Embryonic facial prominence (tissue), 1 donor: ENCODE measurements around the gene AUTS2.
"Not testable (repeated sequence)": the region's sequence is repeated elsewhere in the genome, so short reads cannot be mapped to it uniquely, and the experiment has no call there.

Source experiments
- DNase-seq: peaks from one replicate; pipeline ENCODE4 v3.0.0-alpha.2; 2016; ENCODE audit errors: extremely low spot score

The AUTS2 gene

GRCh38 chr7:70630440-70630817, 1032.2 kb downstream of the AUTS2 start:
- no peak for DNase-seq

- peak; percentile 43 for DNase-seq
Measured at GRCh38 chr7:70630818-70631457, 1032.7 kb downstream of the AUTS2 start.

GRCh38 chr7:70631718-70632117, 1033.4 kb downstream of the AUTS2 start:
- no peak for DNase-seq

- DNase-seq = no peak
Measured at GRCh38 chr7:70632400-70632799, 1034.1 kb downstream of the AUTS2 start.

GRCh38 chr7:70634071-70634470, 1035.8 kb downstream of the AUTS2 start:
- DNase-seq = no peak

GRCh38 chr7:70634610-70635068, 1036.4 kb downstream of the AUTS2 start:
- DNase-seq = no peak

GRCh38 chr7:70635633-70636032, 1037.4 kb downstream of the AUTS2 start:
- no peak for DNase-seq

GRCh38 chr7:70636169-70636568, 1037.9 kb downstream of the AUTS2 start:
- no peak for DNase-seq

- no peak for DNase-seq
Measured at GRCh38 chr7:70637726-70638125, 1039.5 kb downstream of the AUTS2 start.

- no peak for DNase-seq
Measured at GRCh38 chr7:70638158-70639107, 1040.2 kb downstream of the AUTS2 start.

- DNase-seq = no peak
Measured at GRCh38 chr7:70640266-70640833, 1042.1 kb downstream of the AUTS2 start.

GRCh38 chr7:70641882-70642281, 1043.6 kb downstream of the AUTS2 start:
- DNase-seq = no peak

GRCh38 chr7:70645279-70645678, 1047.0 kb downstream of the AUTS2 start:
- no peak for DNase-seq

GRCh38 chr7:70645876-70646351, 1047.6 kb downstream of the AUTS2 start:
- no peak for DNase-seq

- DNase-seq = no peak
Measured at GRCh38 chr7:70646536-70647248, 1048.4 kb downstream of the AUTS2 start.

GRCh38 chr7:70647801-70648498, 1049.7 kb downstream of the AUTS2 start:
- no peak for DNase-seq

- DNase-seq = not testable (repeated sequence)
Measured at GRCh38 chr7:70648499-70648861, 1050.2 kb downstream of the AUTS2 start.

- DNase-seq = no peak
Measured at GRCh38 chr7:70649323-70649722, 1051.0 kb downstream of the AUTS2 start.

GRCh38 chr7:70654146-70654545, 1055.9 kb downstream of the AUTS2 start:
- DNase-seq = no peak

- DNase-seq = no peak
Measured at GRCh38 chr7:70654979-70655378, 1056.7 kb downstream of the AUTS2 start.

GRCh38 chr7:70655694-70656093, 1057.4 kb downstream of the AUTS2 start:
- no peak for DNase-seq
